Natural killer cell (primary cell): ENCODE data around the gene TBC1D17. TPM values are rescaled to one million over a fixed set of nuclear protein-coding genes. Genes with fewer than 3 reads are reported as not detected.

Source experiments
- ATAC-seq, 3 donors: fragments of 150-1000 bp in 2 of 3; fragments of 200-7000 bp in 1 of 3; cut with Tn5 transposase; 1 replicate in 1 of 3; 2 replicates in 2 of 3; pipeline ENCODE4 v1.10.0; 2021; ENCODE audit warnings: mild to moderate bottlenecking in 2 of 3, moderate library complexity in 2 of 3
- DNase-seq, 2 donors: peaks; one replicate each; pipeline versions ENCODE4 v3.0.0 to v3.0.0-alpha.2; 2013 to 2021; ENCODE audit warnings: mixed read lengths in 1 of 2
- H3K27ac ChIP-seq: one replicate; pipeline ENCODE4 v1.5.1; 2013; ENCODE audit warnings: mild to moderate bottlenecking, low read length
- H3K27me3 ChIP-seq: one replicate; pipeline ENCODE4 v1.6.1; 2013; ENCODE audit warnings: low read length; ENCODE audit not compliant: control insufficient read depth, insufficient read depth
- H3K36me3 ChIP-seq: one replicate; pipeline ENCODE4 v1.6.1; 2013; ENCODE audit warnings: low read length; ENCODE audit not compliant: control insufficient read depth, insufficient read depth
- H3K4me1 ChIP-seq: one replicate; pipeline ENCODE4 v1.6.1; 2013; ENCODE audit warnings: low read length; ENCODE audit not compliant: control insufficient read depth, insufficient read depth
- H3K4me3 ChIP-seq: one replicate; pipeline ENCODE4 v1.5.1; 2013; ENCODE audit warnings: low read length
- H3K9me3 ChIP-seq: one replicate; pipeline ENCODE4 v1.6.1; 2013; ENCODE audit warnings: low read length; ENCODE audit not compliant: control insufficient read depth, insufficient read depth
- H3K27ac Mint-ChIP-seq, 2 donors: one replicate each; pipeline ENCODE4 v1.8.0; 2022; ENCODE audit warnings: mild to moderate bottlenecking in 2 of 2, mixed read lengths in 2 of 2, moderate library complexity in 1 of 2
- H3K27me3 Mint-ChIP-seq, 2 donors: one replicate each; pipeline ENCODE4 v1.8.0; 2022; ENCODE audit warnings: low read depth in 2 of 2, mixed read lengths in 2 of 2
- H3K36me3 Mint-ChIP-seq: one replicate; pipeline ENCODE4 v1.8.0; 2022; ENCODE audit warnings: mixed read lengths
- H3K4me1 Mint-ChIP-seq, 2 donors: one replicate each; pipeline ENCODE4 v1.8.0; 2022; ENCODE audit warnings: mixed read lengths in 2 of 2
- H3K4me3 Mint-ChIP-seq: one replicate; pipeline ENCODE4 v1.8.0; 2022; ENCODE audit warnings: mild to moderate bottlenecking, moderate library complexity, mixed read lengths
- H3K9me3 Mint-ChIP-seq, 2 donors: one replicate each; pipeline ENCODE4 v1.8.0; 2022; ENCODE audit warnings: mixed read lengths in 2 of 2
- CTCF ChIP-seq: fragments of 200-600 bp; IDR thresholded peaks from one replicate; pipeline ENCODE4 v1.8.0; 2022; ENCODE audit warnings: antibody characterized with exemption
- WGBS: methylation state at CpG from one replicate; pipeline ENCODE4 v1.1.7; 2013; ENCODE audit warnings: missing lambda C conversion rate; ENCODE audit not compliant: insufficient coverage; 5-methylcytosine and 5-hydroxymethylcytosine counted together
- intact Hi-C: fragments of 100-400 bp; cut with micrococcal nuclease; formaldehyde crosslinking; loops from one replicate; pipeline ENCODE4 v1.14.2; 2022
- total RNA-seq, 4 donors: library from RNA; stranded (reverse); fragments of 120-200 nt in 1 of 4; gene quantifications; one replicate each; pipeline versions ENCODE4 v1.2.3 to v1.2.4, GENCODE V29; 2013 to 2022

Gene TBC1D17
- total RNA-seq, 3 donors from 2014 or later (not counting 1 experiment from before 2014, with no cell fraction given), result 45.8 to 59.7 (median 54.4) TPM

DNA sequence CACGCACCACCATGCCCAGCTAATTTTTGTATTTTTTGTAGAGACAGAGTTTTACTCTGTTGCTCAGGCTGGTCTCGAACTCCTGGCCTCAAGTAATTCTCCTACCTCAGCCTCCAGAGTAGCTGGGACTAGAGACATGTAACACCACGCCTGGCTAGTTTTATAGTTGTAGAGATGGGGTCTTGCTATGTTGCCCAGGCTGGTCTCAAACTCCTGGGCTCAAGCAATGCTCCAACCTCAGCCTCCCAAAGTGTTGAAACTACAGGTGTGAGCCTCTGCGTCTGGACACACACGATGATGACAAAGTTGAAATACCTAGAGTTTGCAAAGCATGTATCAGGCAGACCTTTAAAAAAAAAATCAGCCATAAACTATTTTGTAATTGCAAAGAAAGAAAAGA lies 31.1 kb upstream of the TBC1D17 start:
- Histone ChIP-seq H3K36me3 (no peaks in the 10 kb centered on the region), H3K27ac (no peak overlapping the region), H3K4me3 (no peak overlapping the region), H3K4me1 (peaks cover 23% of the 10 kb centered on the region), H3K9me3 (no peaks in the 10 kb centered on the region), H3K27me3 (no peaks in the 10 kb centered on the region)
- no peak for TF ChIP-seq CTCF
- Mint-ChIP-seq H3K36me3 (no peaks in the 10 kb centered on the region), H3K9me3 (no peaks in the 10 kb centered on the region), H3K27ac (no peak overlapping the region), H3K4me1 (peaks cover 21 to 22% of the 10 kb centered on the region in 2 donors), H3K27me3 (no peaks in the 10 kb centered on the region), H3K4me3 (no peak overlapping the region)
- WGBS, result 86% methylated on average over 4 of the region's 5 CpGs
- ATAC-seq (no peak), DNase-seq (no peak)
- intact Hi-C loops, result no loop called here

DNA sequence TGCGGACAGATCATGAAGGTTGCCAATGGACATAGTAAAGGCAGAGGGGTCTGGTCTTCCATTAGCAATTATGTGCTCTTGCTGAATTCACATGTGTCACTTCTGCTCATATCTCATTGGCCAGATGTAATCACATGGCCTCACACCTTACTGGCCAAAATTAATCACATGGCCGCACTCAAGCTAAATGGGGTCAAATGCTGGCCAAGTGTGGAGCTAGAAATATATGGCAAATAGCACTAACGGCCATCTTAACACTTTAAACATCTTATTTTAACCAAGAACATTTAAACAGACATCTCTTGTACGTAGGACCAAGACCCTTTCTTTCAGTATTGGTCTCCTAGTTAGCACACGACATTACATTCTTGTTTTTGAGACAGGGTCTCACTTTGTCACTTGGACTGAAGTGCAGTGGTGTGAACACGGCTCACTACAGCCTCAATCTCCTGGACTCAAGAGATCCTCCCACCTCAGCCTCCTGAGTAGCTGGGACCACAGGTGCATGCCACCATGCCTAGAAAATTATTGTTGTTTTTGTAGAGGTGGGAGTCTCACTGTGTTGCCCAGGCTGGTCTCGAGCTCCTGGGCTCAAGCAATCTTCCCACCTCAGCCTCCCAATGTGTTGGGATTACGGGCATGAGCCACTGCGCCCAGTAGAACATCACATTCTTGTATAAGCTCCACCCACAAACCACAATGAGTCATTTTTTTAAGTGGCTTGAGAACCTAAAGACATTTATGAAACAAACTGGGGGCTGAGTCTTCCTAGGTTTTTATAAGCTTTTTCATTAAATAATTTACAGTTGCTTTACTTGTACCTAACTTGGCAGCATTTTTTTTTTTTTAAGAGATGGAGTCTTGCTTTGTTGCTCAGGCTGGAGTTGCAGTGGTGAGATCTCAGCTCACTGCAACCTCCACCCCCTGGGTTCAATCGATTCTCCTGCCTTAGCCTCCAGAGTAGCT lies 29.5 kb upstream of the TBC1D17 start:
- H3K27me3 ChIP-seq, result no peaks in the 10 kb centered on the region
- no peak overlapping the region for H3K4me3 ChIP-seq
- H3K4me1 ChIP-seq, result peaks cover 36% of the 10 kb centered on the region
- no peak overlapping the region for H3K27ac ChIP-seq
- H3K9me3 Mint-ChIP-seq, result no peaks in the 10 kb centered on the region
- intact Hi-C loops, result no loop called here
- peak overlapping the region; percentile 33 to 52 for H3K27ac Mint-ChIP-seq
- no peaks in the 10 kb centered on the region for H3K36me3 Mint-ChIP-seq
- peak overlapping the region; percentile 50 for H3K4me3 Mint-ChIP-seq
- no peaks in the 10 kb centered on the region for H3K9me3 ChIP-seq
- WGBS, result 68% methylated on average over 10 of the region's 10 CpGs
- no peaks in the 10 kb centered on the region for H3K27me3 Mint-ChIP-seq
- peak in 1 of 2 donors; percentile 63 for DNase-seq
- ATAC-seq, result peak in 1 of 3 donors; percentile 22
- H3K36me3 ChIP-seq, result no peaks in the 10 kb centered on the region
- TF ChIP-seq CTCF, result no peak
- H3K4me1 Mint-ChIP-seq, result peaks cover 30 to 33% of the 10 kb centered on the region in 2 donors

DNA sequence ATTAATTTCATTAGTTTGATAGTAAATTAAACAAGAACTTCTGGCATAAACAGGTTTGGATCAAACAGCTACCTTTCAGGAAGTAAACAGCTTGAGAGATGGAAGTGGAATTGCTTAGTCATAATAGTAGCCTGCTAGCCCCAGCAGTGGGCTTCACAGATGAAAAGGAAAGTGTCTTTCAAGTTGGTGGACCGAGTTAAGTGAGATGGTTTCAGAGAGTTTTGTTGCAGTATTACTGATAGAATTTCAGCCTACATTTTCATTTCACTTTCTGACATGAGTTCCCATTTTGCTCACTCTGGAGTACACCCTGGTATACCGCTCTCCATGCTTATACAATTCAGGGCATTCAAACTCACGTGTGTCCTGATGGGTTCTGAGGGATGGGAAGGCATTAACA lies 28.6 kb upstream of the TBC1D17 start:
- no peaks in the 10 kb centered on the region for H3K27me3 Mint-ChIP-seq
- H3K4me3 Mint-ChIP-seq, result peak overlapping the region; percentile 68
- TF ChIP-seq CTCF, result no peak
- Histone ChIP-seq H3K36me3 (no peaks in the 10 kb centered on the region), H3K9me3 (no peaks in the 10 kb centered on the region), H3K27ac (no peak overlapping the region), H3K4me1 (peaks cover 38% of the 10 kb centered on the region), H3K4me3 (no peak overlapping the region), H3K27me3 (no peaks in the 10 kb centered on the region)
- intact Hi-C loops, result no loop called here
- H3K36me3 Mint-ChIP-seq, result no peaks in the 10 kb centered on the region
- DNase-seq (no peak), ATAC-seq (no peak)
- H3K9me3 Mint-ChIP-seq, result no peaks in the 10 kb centered on the region
- WGBS, result 93% methylated on average over 3 of the region's 3 CpGs
- H3K4me1 Mint-ChIP-seq, result peaks cover 30 to 33% of the 10 kb centered on the region in 2 donors
- H3K27ac Mint-ChIP-seq, result peak overlapping the region; percentile 33 to 38
